AG09309 (cell line): ENCODE measurements around the gene SUFU.

ENCODE experiments used
- DNase-seq: peaks from one replicate; pipeline ENCODE4 v3.0.0-alpha.2; 2010; ENCODE audit warnings: low read depth
- H3K4me3 ChIP-seq: 2 replicates; pipeline ENCODE4 v1.5.1; 2011; ENCODE audit warnings: mild to moderate bottlenecking, low read depth, low read length, moderate library complexity; ENCODE audit not compliant: control insufficient read depth
- TF ChIP-seq, protein P1 (sequence below): IDR thresholded peaks from 2 replicates; pipeline ENCODE4 v1.5.1; 2011; ENCODE audit warnings: mild to moderate bottlenecking, low read depth, low read length, inconsistent platforms; ENCODE audit not compliant: insufficient read depth, control insufficient read depth; ENCODE audit errors: missing control alignments

The SUFU gene

DNA sequence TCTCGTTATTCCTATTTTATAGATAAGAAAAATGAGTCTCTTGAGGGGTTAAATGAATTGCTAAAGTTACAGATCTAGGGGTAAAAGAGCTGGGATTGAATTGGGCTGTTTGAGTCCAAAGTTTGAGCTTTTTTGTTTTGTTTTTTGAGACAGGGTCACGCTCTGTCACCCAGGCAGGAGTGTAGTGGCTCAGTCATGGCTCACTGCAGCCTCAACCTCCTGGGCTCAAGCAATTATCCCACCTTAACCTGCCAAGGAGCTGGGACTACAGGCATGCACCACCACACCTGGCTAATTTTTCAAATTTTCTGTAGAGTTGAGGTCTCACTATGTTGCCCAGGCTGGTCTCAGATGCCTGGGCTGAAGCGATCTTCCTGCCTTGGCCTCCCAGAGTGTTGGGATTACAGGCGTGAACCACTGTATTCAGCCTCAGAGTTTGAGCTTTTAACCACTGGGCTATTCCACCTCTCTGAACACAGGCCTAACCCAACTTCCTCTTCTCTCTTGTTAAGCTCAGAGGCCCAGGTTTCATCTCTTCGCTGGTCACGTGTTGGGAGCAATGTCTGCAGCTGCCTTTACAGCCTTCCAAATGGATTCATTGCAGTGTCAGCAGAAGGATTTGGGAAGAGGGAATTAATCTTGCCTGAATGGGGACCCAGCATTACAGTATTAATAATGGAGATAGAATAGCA is 8.0 kb downstream of the SUFU start:
- TF ChIP-seq, protein P1, sequence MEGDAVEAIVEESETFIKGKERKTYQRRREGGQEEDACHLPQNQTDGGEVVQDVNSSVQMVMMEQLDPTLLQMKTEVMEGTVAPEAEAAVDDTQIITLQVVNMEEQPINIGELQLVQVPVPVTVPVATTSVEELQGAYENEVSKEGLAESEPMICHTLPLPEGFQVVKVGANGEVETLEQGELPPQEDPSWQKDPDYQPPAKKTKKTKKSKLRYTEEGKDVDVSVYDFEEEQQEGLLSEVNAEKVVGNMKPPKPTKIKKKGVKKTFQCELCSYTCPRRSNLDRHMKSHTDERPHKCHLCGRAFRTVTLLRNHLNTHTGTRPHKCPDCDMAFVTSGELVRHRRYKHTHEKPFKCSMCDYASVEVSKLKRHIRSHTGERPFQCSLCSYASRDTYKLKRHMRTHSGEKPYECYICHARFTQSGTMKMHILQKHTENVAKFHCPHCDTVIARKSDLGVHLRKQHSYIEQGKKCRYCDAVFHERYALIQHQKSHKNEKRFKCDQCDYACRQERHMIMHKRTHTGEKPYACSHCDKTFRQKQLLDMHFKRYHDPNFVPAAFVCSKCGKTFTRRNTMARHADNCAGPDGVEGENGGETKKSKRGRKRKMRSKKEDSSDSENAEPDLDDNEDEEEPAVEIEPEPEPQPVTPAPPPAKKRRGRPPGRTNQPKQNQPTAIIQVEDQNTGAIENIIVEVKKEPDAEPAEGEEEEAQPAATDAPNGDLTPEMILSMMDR = no peak
- no peak for DNase-seq
- H3K4me3 ChIP-seq = no peak overlapping the region

DNA sequence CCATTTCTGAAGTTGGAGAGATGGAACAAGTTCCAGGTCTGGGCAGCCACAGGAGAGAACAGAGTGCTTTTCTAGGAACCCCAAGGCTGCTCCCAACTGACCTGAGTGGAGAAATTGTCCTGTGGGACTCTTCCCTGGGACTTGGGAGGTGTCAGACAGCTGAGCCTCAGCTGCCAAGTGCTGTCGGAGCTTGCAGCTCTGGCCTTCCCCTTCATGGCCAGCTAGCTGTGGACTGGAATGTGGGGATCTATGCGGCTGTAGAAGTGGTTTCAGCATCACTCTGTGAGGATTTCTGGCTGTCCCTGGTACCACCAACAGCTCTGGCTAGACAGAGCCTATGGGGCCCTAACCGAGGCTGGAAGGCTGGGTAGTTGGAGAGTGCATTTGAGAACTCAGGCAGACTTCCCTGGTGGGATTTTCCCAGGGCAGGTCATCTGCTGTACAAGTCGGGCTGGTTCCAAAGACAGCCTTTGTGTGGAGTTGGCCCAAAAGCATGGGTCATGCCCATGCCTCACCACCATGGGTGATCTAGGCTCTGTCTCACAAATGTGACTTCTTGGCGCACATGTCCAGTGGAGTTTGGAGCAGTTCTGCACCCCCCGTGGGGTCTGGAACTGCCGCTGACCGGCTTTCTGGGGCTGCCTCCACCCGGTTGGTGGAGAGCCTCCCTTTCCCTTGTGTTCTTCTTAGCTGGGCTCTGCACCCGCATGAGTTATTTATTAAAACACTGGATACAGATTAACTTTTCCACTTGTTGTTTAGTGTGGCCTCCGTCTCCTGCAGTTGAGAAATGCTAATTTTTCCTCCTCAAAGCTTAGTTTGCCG is 10.9 kb downstream of the SUFU start:
- H3K4me3 ChIP-seq = no peak overlapping the region
- DNase-seq = no peak
- TF ChIP-seq, protein P1 = no peak

GRCh38 chr10:102515724-102516123 is 12.0 kb downstream of the SUFU start:
- DNase-seq = no peak
- no peak overlapping the region for H3K4me3 ChIP-seq
- TF ChIP-seq, protein P1 = no peak

DNA sequence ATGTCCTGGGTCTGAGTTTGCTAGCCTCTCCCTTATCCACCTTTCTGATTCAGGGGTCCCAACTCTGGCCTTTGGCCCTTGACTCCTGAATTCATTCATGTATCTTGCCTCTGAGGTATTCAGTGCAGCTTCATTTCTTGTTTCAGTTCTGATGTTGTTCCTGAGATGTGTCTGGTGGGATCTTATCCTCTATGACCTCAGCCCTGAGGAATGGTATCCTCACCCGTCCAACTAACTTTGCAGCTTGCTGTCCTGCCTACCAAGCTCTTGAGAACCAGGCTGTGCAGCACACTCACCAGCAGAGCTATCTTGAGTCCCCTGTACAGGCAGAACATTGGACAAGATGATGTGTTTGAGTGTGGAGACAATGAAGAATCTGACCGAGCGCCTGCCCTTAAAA is 13.8 kb downstream of the SUFU start:
- no peak for DNase-seq
- H3K4me3 ChIP-seq = no peak overlapping the region
- TF ChIP-seq, protein P1 = no peak

GRCh38 chr10:102519246-102519825 is 15.6 kb downstream of the SUFU start:
- no peak overlapping the region for H3K4me3 ChIP-seq
- no peak for DNase-seq
- TF ChIP-seq, protein P1 = no peak

- no peak overlapping the region for H3K4me3 ChIP-seq
- TF ChIP-seq, protein P1 = no peak
- DNase-seq = no peak
These were observed 19.1 kb downstream of the SUFU start for GRCh38 chr10:102522874-102523249.
